ENCODE results near the gene GTPBP10.

- TF ChIP-seq POLR2AphosphoS5 (IDR thresholded peaks at IDR 0.05; ENCODE audit: borderline replicate concordance, low read depth, low read length) (no peak), EZH2 (IDR thresholded peaks at IDR 0.05) (no peak), FOXP2 (optimal IDR thresholded peaks at IDR 0.05; ENCODE audit: control extremely low read depth, extremely low read length, insufficient read depth) (no peak)
Measured at GRCh38 chr7:90303241-90303640, 43.3 kb upstream of the GTPBP10 start.

Data from SK-N-MC (cell line).